Mammary epithelial cell (primary cell): ENCODE measurements around the gene CLEC4F.

Experiments
- EZH2 ChIP-seq: IDR thresholded peaks from 2 replicates; pipeline ENCODE4 v1.6.1; 2012; ENCODE audit warnings: low read length, inconsistent platforms, borderline replicate concordance
- TF ChIP-seq, protein P1 (sequence below), 2 donors: IDR thresholded peaks in 1 of 2; conservative IDR thresholded peaks in 1 of 2; 2 replicates each; pipeline ENCODE4 v1.5.1; 2011 to 2012; ENCODE audit warnings: inconsistent platforms in 2 of 2, low read length in 2 of 2, mild to moderate bottlenecking in 2 of 2, control low read depth in 1 of 2, low read depth in 1 of 2; ENCODE audit not compliant: insufficient read depth in 1 of 2; ENCODE audit errors: extremely low read depth in 1 of 2

DNA sequence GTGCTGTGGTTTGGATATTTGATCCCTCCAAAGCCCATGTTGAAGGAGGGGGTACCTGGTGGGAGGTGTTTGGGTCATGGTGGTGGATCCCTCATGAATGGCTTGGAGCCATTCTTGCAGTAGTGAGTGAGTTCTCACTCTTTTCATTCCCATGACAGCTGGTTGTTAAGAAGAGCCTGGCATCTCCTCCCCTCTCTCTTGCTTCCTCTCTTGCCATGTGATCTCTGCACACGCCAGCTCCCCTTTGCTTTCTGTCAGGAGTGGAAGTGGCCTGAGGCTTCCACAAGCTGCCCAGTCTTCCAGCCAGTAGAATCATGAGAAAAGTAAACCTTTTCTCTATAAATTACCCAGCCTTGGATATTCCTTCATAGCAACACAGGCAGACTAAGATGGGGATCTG, 61.0 kb downstream of the CLEC4F start:
- no peak for TF ChIP-seq EZH2
- TF ChIP-seq, protein P1, sequence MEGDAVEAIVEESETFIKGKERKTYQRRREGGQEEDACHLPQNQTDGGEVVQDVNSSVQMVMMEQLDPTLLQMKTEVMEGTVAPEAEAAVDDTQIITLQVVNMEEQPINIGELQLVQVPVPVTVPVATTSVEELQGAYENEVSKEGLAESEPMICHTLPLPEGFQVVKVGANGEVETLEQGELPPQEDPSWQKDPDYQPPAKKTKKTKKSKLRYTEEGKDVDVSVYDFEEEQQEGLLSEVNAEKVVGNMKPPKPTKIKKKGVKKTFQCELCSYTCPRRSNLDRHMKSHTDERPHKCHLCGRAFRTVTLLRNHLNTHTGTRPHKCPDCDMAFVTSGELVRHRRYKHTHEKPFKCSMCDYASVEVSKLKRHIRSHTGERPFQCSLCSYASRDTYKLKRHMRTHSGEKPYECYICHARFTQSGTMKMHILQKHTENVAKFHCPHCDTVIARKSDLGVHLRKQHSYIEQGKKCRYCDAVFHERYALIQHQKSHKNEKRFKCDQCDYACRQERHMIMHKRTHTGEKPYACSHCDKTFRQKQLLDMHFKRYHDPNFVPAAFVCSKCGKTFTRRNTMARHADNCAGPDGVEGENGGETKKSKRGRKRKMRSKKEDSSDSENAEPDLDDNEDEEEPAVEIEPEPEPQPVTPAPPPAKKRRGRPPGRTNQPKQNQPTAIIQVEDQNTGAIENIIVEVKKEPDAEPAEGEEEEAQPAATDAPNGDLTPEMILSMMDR (conservative IDR thresholded peaks at IDR 0.05 in 1 of 2, IDR thresholded peaks at IDR 0.05 in 1 of 2; ENCODE audit: extremely low read depth in 1 of 2, insufficient read depth in 1 of 2, low read depth in 1 of 2, low read length in 2 of 2) = no peak
